ENCODE data around the gene OCSTAMP.

The OCSTAMP gene

GRCh38 chr20:46555370-46555956, 5.0 kb upstream of the OCSTAMP start:
- H3K36me3 ChIP-seq (ENCODE audit: insufficient read depth, low read length) = no peaks in the 10 kb centered on the region
- H3F3A ChIP-seq (ENCODE audit: insufficient read depth, low read length) = no peaks in the 10 kb centered on the region
- H4K20me1 ChIP-seq (ENCODE audit: insufficient read depth, low read length) = no peaks in the 10 kb centered on the region
- H3K4me3 ChIP-seq (ENCODE audit: low read depth, low read length, poor library complexity, severe bottlenecking) = no peak overlapping the region
- TF ChIP-seq CTCF (IDR thresholded peaks at IDR 0.05; ENCODE audit: low read length) (no peak), EZH2 (IDR thresholded peaks at IDR 0.05; ENCODE audit: borderline replicate concordance, low read length) (no peak)
- no peaks in the 10 kb centered on the region for H3K9me3 ChIP-seq (ENCODE audit: low read length)
- H3K9me2 ChIP-seq (ENCODE audit: low read depth, low read length) = no peaks in the 10 kb centered on the region
- no peak overlapping the region for H3K4me2 ChIP-seq (ENCODE audit: low read length)
- no peaks in the 10 kb centered on the region for H3K4me1 ChIP-seq (ENCODE audit: insufficient read depth, low read length, severe bottlenecking)
- H3K27me3 ChIP-seq (ENCODE audit: insufficient read depth, low read length) = no peaks in the 10 kb centered on the region
- no peak overlapping the region for H3K27ac ChIP-seq (ENCODE audit: low read depth, low read length, poor library complexity, severe bottlenecking)
- no peaks in the 10 kb centered on the region for H3K79me2 ChIP-seq (ENCODE audit: insufficient read depth, low read length)
- no peak overlapping the region for H3K9ac ChIP-seq (ENCODE audit: low read length)
- H2AFZ ChIP-seq (ENCODE audit: low read length) = no peak overlapping the region

- Histone ChIP-seq H3K9me3 (ENCODE audit: low read length) (no peaks in the 10 kb centered on the region), H3K9ac (ENCODE audit: low read length) (no peak overlapping the region), H3K4me3 (ENCODE audit: low read depth, low read length, poor library complexity, severe bottlenecking) (no peak overlapping the region), H3K27ac (ENCODE audit: low read depth, low read length, poor library complexity, severe bottlenecking) (no peak overlapping the region), H3K4me1 (ENCODE audit: insufficient read depth, low read length, severe bottlenecking) (no peaks in the 10 kb centered on the region), H3K27me3 (ENCODE audit: insufficient read depth, low read length) (no peaks in the 10 kb centered on the region), H3F3A (ENCODE audit: insufficient read depth, low read length) (no peaks in the 10 kb centered on the region), H3K9me2 (ENCODE audit: low read depth, low read length) (no peaks in the 10 kb centered on the region), H3K4me2 (ENCODE audit: low read length) (no peak overlapping the region), H4K20me1 (ENCODE audit: insufficient read depth, low read length) (no peaks in the 10 kb centered on the region), H3K36me3 (ENCODE audit: insufficient read depth, low read length) (no peaks in the 10 kb centered on the region), H2AFZ (ENCODE audit: low read length) (no peak overlapping the region), H3K79me2 (ENCODE audit: insufficient read depth, low read length) (no peaks in the 10 kb centered on the region)
- no peak for TF ChIP-seq CTCF (IDR thresholded peaks at IDR 0.05; ENCODE audit: low read length)
- TF ChIP-seq EZH2 (IDR thresholded peaks at IDR 0.05; ENCODE audit: borderline replicate concordance, low read length) = no peak
Measured at GRCh38 chr20:46554828-46555227, 4.4 kb upstream of the OCSTAMP start.

GRCh38 chr20:46553926-46554325, 3.5 kb upstream of the OCSTAMP start:
- Histone ChIP-seq H3K27me3 (ENCODE audit: insufficient read depth, low read length) (no peaks in the 10 kb centered on the region), H3K4me1 (ENCODE audit: insufficient read depth, low read length, severe bottlenecking) (no peaks in the 10 kb centered on the region), H3F3A (ENCODE audit: insufficient read depth, low read length) (no peaks in the 10 kb centered on the region), H3K4me3 (ENCODE audit: low read depth, low read length, poor library complexity, severe bottlenecking) (no peak overlapping the region), H3K79me2 (ENCODE audit: insufficient read depth, low read length) (no peaks in the 10 kb centered on the region), H2AFZ (ENCODE audit: low read length) (no peak overlapping the region), H3K36me3 (ENCODE audit: insufficient read depth, low read length) (no peaks in the 10 kb centered on the region), H3K4me2 (ENCODE audit: low read length) (no peak overlapping the region), H3K9me2 (ENCODE audit: low read depth, low read length) (no peaks in the 10 kb centered on the region), H4K20me1 (ENCODE audit: insufficient read depth, low read length) (no peaks in the 10 kb centered on the region), H3K9ac (ENCODE audit: low read length) (no peak overlapping the region), H3K9me3 (ENCODE audit: low read length) (no peaks in the 10 kb centered on the region), H3K27ac (ENCODE audit: low read depth, low read length, poor library complexity, severe bottlenecking) (no peak overlapping the region)
- TF ChIP-seq CTCF (IDR thresholded peaks at IDR 0.05; ENCODE audit: low read length) = no peak
- no peak for TF ChIP-seq EZH2 (IDR thresholded peaks at IDR 0.05; ENCODE audit: borderline replicate concordance, low read length)
